ENCODE results near the gene PPP2R2C. TPM values are rescaled to one million over a fixed set of nuclear protein-coding genes. Genes with fewer than 3 reads are reported as not detected.

The PPP2R2C gene
- total RNA-seq, 1 experiment from 2014 or later, result not detected

- Histone ChIP-seq H3K4me3 (ENCODE audit: low read depth, low read length, poor library complexity, severe bottlenecking) (no peak overlapping the region), H3K4me1 (ENCODE audit: insufficient read depth, low read length, poor library complexity, severe bottlenecking) (peaks cover 5% of the 10 kb centered on the region), H3K36me3 (ENCODE audit: insufficient read depth, low read length, poor library complexity, severe bottlenecking) (no peaks in the 10 kb centered on the region), H3K9me3 (ENCODE audit: low read depth, low read length, poor library complexity, severe bottlenecking) (no peaks in the 10 kb centered on the region), H3K27me3 (replicated peaks; ENCODE audit: insufficient read depth, low read depth, low read length, poor library complexity) (peaks cover 26% of the 10 kb centered on the region), H3K27ac (ENCODE audit: low read depth, low read length, poor library complexity, severe bottlenecking) (no peak overlapping the region)
- DNase-seq (ENCODE audit: low spot score), result no peak
- no TSS peak for BruUV-seq (replicated peaks)
- TF ChIP-seq EZH2 (IDR thresholded peaks at IDR 0.05; ENCODE audit: borderline replicate concordance, low read depth, low read length, poor library complexity, severe bottlenecking) (no peak), CTCF (conservative IDR thresholded peaks at IDR 0.05; ENCODE audit: low read depth, low read length) (no peak)
- intact Hi-C loops (cut with micrococcal nuclease; ENCODE audit: unreplicated experiment), result loop anchor here (5.0 kb wide), 1 partner anchor 217 kb away; no protein-coding TSS in a partner anchor
- CTCF ChIA-PET, result interaction anchor here (1.8 to 1.9 kb wide), 2 partner anchors 80 to 332 kb away, joined by 9 to 13 read pairs; no protein-coding TSS in a partner anchor
- POLR2A ChIA-PET (ENCODE audit: low non-redundant PET), result no interaction called here
Observed at GRCh38 chr4:6330384-6330767, 142.0 kb downstream of the PPP2R2C start.

GRCh38 chr4:6329478-6330383, 142.7 kb downstream of the PPP2R2C start:
- Histone ChIP-seq H3K4me1 (ENCODE audit: insufficient read depth, low read length, poor library complexity, severe bottlenecking) (peaks cover 12% of the 10 kb centered on the region), H3K36me3 (ENCODE audit: insufficient read depth, low read length, poor library complexity, severe bottlenecking) (no peaks in the 10 kb centered on the region), H3K4me3 (ENCODE audit: low read depth, low read length, poor library complexity, severe bottlenecking) (no peak overlapping the region), H3K27me3 (replicated peaks; ENCODE audit: insufficient read depth, low read depth, low read length, poor library complexity) (peaks cover 23% of the 10 kb centered on the region), H3K27ac (ENCODE audit: low read depth, low read length, poor library complexity, severe bottlenecking) (no peak overlapping the region), H3K9me3 (ENCODE audit: low read depth, low read length, poor library complexity, severe bottlenecking) (no peaks in the 10 kb centered on the region)
- no peak for DNase-seq (ENCODE audit: low spot score)
- ChIA-PET CTCF (interaction anchor here (0.6 to 1.8 kb wide), 2 partner anchors 79 to 112 kb away, joined by 4 to 13 read pairs; no protein-coding TSS in a partner anchor), POLR2A (ENCODE audit: low non-redundant PET) (no interaction called here)
- no TSS peak for BruUV-seq (replicated peaks)
- intact Hi-C loops (cut with micrococcal nuclease; ENCODE audit: unreplicated experiment), result loop anchor here (5.0 kb wide), 2 partner anchors 62 to 218 kb away; partner anchors contain the start of gene WFS1
- TF ChIP-seq EZH2 (IDR thresholded peaks at IDR 0.05; ENCODE audit: borderline replicate concordance, low read depth, low read length, poor library complexity, severe bottlenecking), result no peak
- TF ChIP-seq CTCF (conservative IDR thresholded peaks at IDR 0.05; ENCODE audit: low read depth, low read length), result no peak

GRCh38 chr4:6328526-6328925, 143.9 kb downstream of the PPP2R2C start:
- BruUV-seq (replicated peaks), result no TSS peak
- CTCF ChIA-PET, result interaction anchor here (2.1 kb wide), 1 partner anchor 78 kb away, joined by 36 read pairs; no protein-coding TSS in a partner anchor
- Histone ChIP-seq H3K4me3 (ENCODE audit: low read depth, low read length, poor library complexity, severe bottlenecking) (no peak overlapping the region), H3K9me3 (ENCODE audit: low read depth, low read length, poor library complexity, severe bottlenecking) (no peaks in the 10 kb centered on the region), H3K27me3 (replicated peaks; ENCODE audit: insufficient read depth, low read depth, low read length, poor library complexity) (peaks cover 23% of the 10 kb centered on the region), H3K4me1 (ENCODE audit: insufficient read depth, low read length, poor library complexity, severe bottlenecking) (peaks cover 13% of the 10 kb centered on the region), H3K27ac (ENCODE audit: low read depth, low read length, poor library complexity, severe bottlenecking) (no peak overlapping the region), H3K36me3 (ENCODE audit: insufficient read depth, low read length, poor library complexity, severe bottlenecking) (no peaks in the 10 kb centered on the region)
- TF ChIP-seq CTCF (conservative IDR thresholded peaks at IDR 0.05; ENCODE audit: low read depth, low read length) (no peak), EZH2 (IDR thresholded peaks at IDR 0.05; ENCODE audit: borderline replicate concordance, low read depth, low read length, poor library complexity, severe bottlenecking) (no peak)
- POLR2A ChIA-PET (ENCODE audit: low non-redundant PET), result no interaction called here
- no peak for DNase-seq (ENCODE audit: low spot score)
- intact Hi-C loops (cut with micrococcal nuclease; ENCODE audit: unreplicated experiment), result loop anchor here (5.0 kb wide), 1 partner anchor 61 kb away; the partner anchor contains the start of gene WFS1
